Skin of body (tissue), 3 donors: ENCODE data around the gene SLC9C1. TPM values are rescaled to one million over a fixed set of nuclear protein-coding genes. Genes with fewer than 3 reads are reported as not detected.

ENCODE experiments used
- DNase-seq: peaks from one replicate; lab custom pipeline; 2025; lab: John Stamatoyannopoulos, UW
- small RNA-seq: library from RNA; depleted of rRNA; stranded (forward); fragments of <200 nt; gene quantifications from one replicate; pipeline ENCODE3, GENCODE V24; 2014; ENCODE audit warnings: low replicate concordance
- total RNA-seq: library from RNA; depleted of rRNA; stranded (reverse); fragments of >200 nt; gene quantifications from one replicate; pipeline ENCODE4 v1.2.3, GENCODE V29; 2014

The SLC9C1 gene
- total RNA-seq, 1 donor from 2014 or later: 0.89 TPM

DNA sequence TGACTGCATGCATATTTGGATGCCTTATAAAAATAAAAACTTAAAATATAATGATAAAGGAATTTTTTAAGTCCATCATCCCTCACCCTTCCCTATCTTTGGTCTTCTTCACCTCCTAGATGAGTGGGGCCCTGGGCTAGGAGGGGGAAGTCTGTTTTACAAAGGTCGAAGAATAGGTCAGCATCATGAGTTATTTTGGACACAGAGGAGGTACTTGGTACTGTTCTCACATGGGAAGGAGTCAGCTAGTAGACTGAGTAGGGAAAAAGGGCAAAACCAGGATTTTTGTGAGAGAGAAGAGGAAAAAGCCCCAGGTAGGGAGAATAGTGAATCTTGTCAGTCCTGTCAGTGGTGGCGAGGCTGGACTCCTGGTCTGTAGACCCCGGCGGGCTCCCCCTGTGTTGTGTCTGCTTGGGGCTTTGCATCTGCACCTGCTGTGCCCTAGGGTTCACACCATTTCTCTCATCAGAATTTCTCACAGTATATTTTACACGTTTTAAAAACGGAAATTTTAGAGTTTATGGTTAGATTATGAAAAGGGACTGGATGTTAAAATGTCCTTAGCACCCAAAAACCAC, 178.1 kb downstream of the SLC9C1 start:
- DNase-seq: no peak

DNA sequence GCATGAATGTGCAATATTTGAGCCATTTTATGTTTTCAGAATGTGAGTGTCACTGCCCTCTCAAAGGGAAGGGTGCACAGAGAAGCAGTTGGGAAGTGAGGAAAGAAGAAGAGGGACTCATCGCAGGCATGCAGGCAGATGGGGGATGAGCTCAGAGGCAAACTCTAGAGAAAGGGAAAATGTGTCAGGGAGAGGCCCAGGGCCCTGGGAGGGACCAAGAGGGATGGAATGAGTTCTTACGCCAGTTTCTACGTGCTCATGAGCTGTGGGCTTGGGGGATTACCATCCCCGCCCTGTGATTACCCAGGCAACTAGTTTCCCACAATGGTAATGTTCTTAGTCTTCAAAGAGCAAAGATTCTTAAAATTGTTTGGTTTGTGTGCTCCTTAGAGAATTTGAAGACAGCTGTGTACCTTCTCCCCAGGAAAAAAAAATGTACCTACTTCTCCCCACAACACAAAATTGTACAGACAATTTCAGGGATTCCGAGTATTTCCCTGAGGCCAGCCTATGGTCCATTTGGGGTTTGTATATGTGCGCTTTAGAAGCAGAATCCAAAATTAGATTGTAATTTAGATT, 178.8 kb downstream of the SLC9C1 start:
- DNase-seq: no peak

DNA sequence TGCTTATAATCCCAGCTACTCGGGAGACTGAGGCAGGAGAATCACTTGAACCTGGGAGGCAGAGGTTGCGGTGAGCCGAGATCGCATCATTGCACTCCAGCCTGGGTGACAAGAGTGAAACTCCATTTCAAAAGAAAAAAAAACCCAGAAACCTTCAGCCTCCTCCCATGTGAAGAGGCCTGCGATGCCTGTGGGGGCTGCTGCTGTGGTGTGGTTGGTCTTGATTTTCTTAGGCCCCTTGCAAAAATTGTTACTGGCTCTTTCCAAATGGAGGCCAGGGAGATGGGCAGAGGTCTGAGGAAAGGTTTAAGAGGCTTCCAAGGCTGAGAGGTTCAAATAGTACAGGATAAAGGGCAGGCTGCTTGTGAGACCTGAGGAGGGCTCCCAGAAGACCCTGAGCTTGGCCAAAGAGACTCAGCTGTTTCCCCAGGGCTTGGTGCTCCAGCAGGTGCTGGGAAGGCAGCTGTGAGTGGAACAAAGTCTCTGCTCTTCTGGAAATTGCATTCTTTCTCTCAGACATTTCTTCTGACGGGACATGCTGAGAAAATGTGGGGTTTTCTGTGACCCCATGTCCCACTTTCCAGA, 179.3 kb downstream of the SLC9C1 start:
- DNase-seq: no peak

DNA sequence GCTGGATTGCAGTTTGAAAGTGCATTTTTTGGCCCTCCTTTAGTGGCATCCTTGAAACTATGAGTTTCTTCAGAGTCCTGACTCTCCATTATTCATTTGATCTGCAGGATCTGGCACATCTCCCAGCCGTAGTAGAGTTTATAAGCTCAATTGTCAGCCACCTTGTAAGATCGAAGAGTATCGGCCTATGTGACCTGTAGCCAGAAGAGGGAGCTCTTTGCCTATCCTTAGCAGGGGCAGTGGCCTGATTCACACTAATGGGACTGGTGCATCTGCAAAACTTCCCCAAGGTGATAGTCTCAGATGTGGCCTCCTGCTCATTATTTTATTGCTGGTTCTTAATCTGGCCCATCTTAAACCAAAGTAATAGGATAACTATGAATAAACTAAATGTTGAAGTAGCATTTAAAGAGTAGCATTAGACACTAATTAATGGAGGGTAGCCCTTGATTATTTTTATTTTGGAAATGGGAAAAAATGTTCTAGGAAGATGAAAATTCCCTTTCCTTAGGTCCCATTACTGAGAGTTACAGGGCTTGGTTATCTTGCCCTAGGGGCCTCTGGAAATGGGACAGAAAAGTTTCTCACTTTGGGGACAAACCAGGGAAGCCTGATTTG, 182.1 kb downstream of the SLC9C1 start:
- peak; percentile 14 for DNase-seq

DNA sequence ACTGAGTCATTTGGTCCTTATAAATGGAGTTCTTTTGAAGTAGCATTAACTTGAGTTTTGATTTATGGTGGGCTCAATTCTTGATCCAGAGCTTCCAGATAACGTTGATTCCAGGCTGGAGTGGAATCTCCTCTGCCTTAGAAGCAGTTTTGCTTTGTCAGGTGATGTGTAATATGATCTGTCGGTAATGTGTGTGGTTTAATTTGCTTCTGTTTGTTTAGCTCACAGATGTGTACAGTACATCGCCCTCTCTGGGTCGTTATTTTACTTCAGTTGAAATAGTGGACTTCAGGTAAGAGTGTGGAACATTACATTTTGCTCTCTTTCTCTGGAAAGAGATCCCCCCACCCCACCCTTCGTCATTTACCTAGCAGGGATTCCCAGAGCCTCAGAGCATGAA, 184.7 kb downstream of the SLC9C1 start:
- no peak for DNase-seq

DNA sequence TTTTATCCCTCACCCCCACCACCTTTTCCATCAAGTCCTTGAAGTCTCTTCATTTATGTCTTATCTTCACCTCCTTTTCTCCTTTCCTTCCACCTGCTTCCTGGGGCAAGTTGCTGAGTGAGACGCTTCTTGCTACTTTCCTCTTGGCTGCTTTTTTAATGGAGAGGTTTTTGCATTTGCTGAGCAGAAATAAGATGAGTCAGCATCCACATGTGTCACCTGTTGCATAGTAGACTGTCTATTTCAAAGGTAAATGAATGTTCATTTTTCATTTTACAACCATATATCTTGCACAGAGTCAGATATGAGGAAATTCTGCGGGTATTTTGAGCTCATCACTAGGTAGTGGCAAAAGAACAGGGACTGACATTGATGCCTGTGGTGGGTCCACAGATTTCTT, 189.2 kb downstream of the SLC9C1 start:
- no peak for DNase-seq

DNA sequence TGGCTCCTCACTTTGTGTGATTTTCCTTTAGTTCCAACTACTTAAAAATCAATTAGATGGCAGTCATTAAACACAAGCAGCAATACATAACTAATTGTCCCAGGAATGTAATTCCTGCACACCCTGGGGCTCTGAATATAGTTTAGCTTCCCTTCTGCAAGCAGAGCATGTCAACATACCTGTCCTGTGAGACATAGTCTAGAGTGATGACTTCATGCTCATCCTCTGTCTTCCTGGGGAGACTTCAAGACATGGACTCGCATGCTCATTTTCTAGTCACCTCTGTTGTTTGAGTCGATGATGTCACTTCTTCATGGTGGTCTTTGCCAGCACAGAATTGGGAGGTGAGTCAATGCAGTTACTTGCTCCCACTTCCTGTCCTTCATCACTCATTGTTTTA, 192.1 kb downstream of the SLC9C1 start:
- DNase-seq: no peak

DNA sequence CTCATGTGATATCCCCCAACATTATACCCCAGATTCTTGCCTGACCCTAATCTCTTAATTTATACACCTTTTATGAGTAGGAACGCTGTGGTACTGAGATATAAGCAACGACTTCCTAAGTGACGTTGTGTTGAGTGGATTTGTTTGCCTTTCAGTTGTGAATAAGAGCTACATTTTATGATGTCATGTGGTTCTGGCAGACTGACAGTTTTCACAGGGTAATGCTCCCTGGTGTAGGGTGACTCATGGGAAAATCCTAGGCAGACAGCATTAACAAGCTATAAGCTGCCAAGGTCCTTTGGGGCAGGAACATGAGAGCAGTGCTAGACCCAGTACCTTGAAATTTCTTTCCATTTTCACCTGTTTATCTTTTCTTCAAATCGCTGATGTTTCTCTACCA, 196.6 kb downstream of the SLC9C1 start:
- DNase-seq: no peak

DNA sequence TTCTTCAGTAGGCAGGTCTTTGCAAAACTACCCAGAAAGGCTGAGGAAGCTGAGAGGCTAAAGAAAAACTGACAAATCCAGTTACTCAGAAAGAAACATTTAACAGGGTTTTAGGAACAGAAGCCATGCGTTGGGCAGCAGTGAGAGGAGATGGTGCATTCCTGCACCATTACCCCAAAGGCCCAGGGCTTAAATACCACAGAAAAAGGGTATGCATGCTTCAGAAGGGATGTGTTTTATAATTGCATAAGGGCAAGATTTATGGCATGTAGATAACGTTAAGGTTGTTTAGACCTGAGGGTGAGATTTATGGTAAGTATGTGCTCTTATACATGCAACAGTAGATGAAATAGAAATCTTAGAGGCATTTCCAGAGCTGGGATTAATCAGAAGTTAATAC, 197.8 kb downstream of the SLC9C1 start:
- DNase-seq: no peak

DNA sequence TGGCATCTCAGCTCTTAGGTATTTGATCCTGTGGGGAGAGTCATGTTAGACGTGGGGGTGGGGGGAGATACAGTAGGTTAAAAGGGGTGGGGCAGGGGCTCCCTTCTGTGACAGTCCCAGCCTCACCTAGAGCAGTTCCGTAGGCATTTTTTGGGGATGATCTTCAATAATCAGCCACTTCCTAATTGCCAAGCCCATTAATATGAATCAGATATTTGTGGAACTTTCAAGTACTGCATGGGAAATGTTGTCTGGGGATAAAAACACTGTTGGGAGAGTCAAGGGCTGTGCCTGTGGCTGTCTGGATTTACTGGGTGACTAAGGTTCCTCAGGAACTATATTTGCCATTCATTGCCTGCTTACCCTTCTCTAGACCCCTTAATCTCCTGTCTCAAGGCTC, 198.3 kb downstream of the SLC9C1 start:
- no peak for DNase-seq

DNA sequence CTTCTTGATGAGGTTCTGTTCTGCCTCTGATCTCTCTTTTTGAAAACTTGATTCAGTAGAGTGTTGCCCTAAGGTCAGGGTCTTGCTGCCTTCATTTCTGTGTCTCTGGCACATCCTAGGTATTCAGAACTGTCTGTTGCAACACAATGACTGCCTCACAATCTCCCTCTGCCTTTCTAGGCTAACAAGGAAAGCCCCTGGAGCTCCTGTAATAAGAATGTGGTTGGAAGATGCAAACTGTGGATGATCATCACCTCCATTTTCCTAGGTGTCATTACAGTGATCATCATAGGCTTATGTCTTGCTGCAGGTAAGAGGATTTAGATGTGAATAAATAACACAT, 200.9 kb downstream of the SLC9C1 start:
- no peak for DNase-seq

DNA sequence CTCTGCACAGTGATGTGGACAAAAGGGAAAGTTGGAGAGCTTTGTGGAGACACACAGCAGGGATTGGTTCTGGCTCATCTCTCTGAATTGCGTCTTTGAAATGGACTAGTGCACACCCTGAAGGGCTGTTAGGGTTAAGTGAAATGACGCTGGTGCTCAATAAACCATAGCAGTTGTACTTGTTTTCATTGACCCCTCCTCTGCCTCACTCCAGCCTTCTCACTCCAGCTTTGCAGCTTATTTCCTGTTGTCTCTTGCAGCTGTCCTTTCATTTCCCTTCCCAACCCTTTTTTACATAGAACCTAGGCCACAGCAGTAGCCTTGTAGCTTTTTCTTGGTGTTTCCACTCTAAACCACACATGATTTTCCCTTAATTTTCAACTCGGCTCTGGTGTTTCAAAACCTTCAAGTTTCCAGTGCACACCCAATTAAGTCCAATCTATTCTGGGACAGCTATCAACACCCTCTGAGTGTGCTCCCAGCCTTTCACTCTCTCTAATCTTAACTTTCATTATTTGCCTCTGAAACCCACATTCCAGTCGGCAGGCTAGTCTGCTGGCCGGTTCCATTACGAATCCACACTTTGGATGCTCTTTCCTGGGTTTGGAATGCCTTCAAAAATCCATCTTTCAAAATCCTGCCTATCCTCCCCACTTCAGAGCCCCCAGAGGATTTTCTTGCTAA, 201.4 kb downstream of the SLC9C1 start:
- no peak for DNase-seq

DNA sequence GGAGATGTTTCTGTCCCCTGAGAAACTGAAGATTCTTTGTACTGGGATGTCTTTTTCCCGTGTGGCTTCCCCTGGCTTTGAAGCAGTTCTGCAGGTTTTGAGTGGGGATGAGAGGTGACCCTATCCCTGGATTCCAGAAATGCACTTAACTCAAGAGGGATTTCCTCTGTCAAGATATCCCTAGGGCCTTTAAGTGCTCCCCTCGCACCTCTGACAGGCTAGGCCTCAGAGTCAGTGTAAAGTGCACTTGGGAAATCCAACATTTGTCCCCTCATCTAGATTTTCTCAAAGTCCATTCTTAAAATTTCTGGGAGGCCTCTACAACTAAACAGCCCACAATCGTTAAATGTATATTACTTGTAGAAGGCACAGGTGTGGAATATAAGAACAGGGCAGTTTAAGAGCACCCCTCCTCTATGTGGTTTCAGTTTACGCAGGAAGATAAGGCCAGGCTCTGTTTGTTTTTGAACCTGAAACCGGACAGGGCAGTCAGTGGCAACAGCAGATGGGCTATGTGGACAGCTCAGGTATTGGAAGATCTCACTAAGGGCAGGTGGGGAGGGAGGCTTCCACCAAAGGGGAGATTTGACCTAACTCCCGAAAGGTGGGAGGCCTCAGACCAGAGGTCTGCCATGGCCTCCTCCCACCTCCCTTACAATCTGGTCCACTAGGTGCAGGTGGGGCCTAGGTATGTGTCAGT, 203.0 kb downstream of the SLC9C1 start:
- DNase-seq: no peak

Small RNAs within 50 kb of the gene (small RNA-seq; reads per million reads assigned to genes)
- not detected for gene MIR567

Other genes with a start within 250 kb of the SLC9C1 start
- gene C3orf52, start 207.8 kb downstream of the SLC9C1 start, total RNA-seq: 12.9 TPM
- gene GCSAM, start 161.0 kb downstream of the SLC9C1 start, total RNA-seq: 1.2 TPM
- 12.2 TPM for gene CD200, start 38.9 kb upstream of the SLC9C1 start, total RNA-seq
- gene BTLA, start 205.3 kb upstream of the SLC9C1 start, total RNA-seq: 0.79 TPM